Measurements from ENCODE around the gene IL32. TPM values are rescaled to one million over a fixed set of nuclear protein-coding genes. Genes with fewer than 3 reads are reported as not detected.
"Not testable (repeated sequence)": the region's sequence is repeated elsewhere in the genome, so short reads cannot be mapped to it uniquely, and the experiment has no call there.

The IL32 gene
- total RNA-seq, 4 donors from 2014 or later: 93.3 to 676 (median 590) TPM

DNA sequence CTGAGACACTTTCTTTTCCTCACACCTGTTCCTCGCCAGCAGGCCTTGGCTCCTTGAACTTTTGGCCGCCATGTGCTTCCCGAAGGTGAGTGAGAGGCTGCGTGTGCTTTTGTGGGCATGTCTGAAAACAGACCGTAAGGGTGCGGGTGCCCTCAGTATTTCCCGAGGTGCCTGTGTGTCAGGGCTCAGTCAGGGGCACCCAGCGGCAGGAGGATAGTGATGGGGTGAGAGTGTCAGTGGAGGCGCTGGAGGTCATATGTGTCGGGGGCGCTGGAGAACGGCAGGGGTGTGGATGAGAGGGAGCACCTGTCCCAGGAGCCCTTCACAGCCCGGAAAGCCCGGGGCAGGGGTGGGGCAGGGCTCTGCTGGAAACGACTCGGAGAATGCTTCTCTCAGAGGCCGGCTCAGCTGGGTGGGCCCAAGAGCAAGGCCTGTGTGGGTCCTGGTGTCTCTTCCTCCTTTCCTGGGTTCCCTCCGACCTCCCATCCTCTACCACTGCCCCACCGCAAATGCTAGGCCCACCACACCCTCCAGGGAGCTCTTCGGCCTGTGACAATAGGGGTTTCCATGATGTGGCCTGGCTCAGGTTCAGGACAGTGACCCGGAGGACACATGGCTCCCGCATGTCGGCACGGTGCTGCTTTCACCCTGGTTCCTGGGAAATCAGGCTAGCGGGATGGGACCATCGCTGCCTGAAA lies 451 bp downstream of the IL32 start:
- Histone ChIP-seq H3K27me3 (no peaks in the 10 kb centered on the region), H3K36me3 (peaks cover 0 to 18% (median 0%) of the 10 kb centered on the region in 3 donors), H3K27ac (peak overlapping the region; percentile 79 to 92 (median 85)), H3K4me1 (peaks cover 0 to 28% (median 6%) of the 10 kb centered on the region in 4 donors), H3K4me3 (peak overlapping the region; percentile 38 to 67 (median 58)), H3K9me3 (no peaks in the 10 kb centered on the region)
- peak in 1 of 3 donors; percentile 72 for DNase-seq
- TF ChIP-seq, protein P1, sequence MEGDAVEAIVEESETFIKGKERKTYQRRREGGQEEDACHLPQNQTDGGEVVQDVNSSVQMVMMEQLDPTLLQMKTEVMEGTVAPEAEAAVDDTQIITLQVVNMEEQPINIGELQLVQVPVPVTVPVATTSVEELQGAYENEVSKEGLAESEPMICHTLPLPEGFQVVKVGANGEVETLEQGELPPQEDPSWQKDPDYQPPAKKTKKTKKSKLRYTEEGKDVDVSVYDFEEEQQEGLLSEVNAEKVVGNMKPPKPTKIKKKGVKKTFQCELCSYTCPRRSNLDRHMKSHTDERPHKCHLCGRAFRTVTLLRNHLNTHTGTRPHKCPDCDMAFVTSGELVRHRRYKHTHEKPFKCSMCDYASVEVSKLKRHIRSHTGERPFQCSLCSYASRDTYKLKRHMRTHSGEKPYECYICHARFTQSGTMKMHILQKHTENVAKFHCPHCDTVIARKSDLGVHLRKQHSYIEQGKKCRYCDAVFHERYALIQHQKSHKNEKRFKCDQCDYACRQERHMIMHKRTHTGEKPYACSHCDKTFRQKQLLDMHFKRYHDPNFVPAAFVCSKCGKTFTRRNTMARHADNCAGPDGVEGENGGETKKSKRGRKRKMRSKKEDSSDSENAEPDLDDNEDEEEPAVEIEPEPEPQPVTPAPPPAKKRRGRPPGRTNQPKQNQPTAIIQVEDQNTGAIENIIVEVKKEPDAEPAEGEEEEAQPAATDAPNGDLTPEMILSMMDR (IDR thresholded peaks at IDR 0.05): no peak
- TF ChIP-seq POLR2A (IDR thresholded peaks at IDR 0.05): no peak

DNA sequence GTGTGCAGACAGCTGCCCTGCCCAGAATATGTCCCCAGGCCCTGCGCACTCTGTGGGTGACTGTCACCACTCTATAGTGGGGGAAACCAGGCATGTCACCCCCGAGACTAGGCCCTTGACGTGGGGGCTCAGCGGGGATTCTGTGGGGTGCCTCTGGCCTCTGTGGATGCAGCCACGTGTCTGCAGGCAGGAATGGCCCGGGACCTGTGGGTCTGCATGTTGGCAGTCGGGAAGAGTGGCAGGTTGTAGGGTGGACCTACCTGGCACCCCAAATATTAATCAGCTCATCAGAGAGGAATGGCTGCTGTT lies 954 bp downstream of the IL32 start:
- H3K27me3 ChIP-seq: no peaks in the 10 kb centered on the region
- no peak for DNase-seq
- H3K9me3 ChIP-seq: no peaks in the 10 kb centered on the region
- peaks cover 0 to 18% (median 0%) of the 10 kb centered on the region in 3 donors for H3K36me3 ChIP-seq
- H3K4me3 ChIP-seq: peak overlapping the region; percentile 38 to 67 (median 58)
- TF ChIP-seq, protein P1 (IDR thresholded peaks at IDR 0.05): no peak
- no peak for TF ChIP-seq POLR2A (IDR thresholded peaks at IDR 0.05)
- peak overlapping the region; percentile 79 to 92 (median 85) for H3K27ac ChIP-seq
- peaks cover 0 to 28% (median 6%) of the 10 kb centered on the region in 4 donors for H3K4me1 ChIP-seq

DNA sequence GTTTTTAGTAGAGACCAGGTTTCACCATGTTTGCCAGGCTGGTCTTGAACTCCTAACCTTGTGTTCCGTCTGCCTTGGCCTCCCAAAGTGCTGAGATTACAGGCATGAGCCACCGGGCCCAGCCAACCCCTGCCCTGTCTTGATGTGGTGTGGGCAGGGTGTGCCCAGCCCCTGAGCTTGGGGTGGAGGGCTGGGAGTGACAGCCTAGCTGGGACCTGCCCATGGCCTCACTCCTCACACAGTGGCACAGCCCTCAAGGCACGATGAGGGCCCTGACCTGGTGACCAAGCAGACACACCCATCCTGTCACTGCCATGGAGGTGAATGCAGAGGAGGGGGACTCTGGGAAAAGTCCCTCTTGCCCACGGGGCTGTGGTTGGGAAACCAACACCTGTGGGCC lies 3.0 kb downstream of the IL32 start:
- peaks cover 0 to 18% (median 0%) of the 10 kb centered on the region in 3 donors for H3K36me3 ChIP-seq
- DNase-seq: no peak
- H3K4me1 ChIP-seq: peaks cover 2 to 27% (median 6%) of the 10 kb centered on the region in 4 donors
- H3K4me3 ChIP-seq: peak overlapping the region in 1 of 4 donors; percentile 66
- H3K27me3 ChIP-seq: no peaks in the 10 kb centered on the region
- H3K9me3 ChIP-seq: no peaks in the 10 kb centered on the region
- TF ChIP-seq, protein P1 (IDR thresholded peaks at IDR 0.05): no peak
- no peak for TF ChIP-seq POLR2A (IDR thresholded peaks at IDR 0.05)
- H3K27ac ChIP-seq: peak overlapping the region in 1 of 4 donors; percentile 92

DNA sequence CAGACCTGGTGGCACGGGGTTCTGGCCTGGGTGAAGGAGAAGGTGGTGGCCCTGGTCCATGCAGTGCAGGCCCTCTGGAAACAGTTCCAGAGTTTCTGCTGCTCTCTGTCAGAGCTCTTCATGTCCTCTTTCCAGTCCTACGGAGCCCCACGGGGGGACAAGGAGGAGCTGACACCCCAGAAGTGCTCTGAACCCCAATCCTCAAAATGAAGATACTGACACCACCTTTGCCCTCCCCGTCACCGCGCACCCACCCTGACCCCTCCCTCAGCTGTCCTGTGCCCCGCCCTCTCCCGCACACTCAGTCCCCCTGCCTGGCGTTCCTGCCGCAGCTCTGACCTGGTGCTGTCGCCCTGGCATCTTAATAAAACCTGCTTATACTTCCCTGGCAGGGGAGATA lies 3.7 kb downstream of the IL32 start:
- not testable (repeated sequence) for H3K9me3 ChIP-seq, DNase-seq, H3K27me3 ChIP-seq, H3K27ac ChIP-seq, H3K4me3 ChIP-seq
- Histone ChIP-seq H3K36me3 (peaks cover 0 to 18% (median 0%) of the 10 kb centered on the region in 3 donors), H3K4me1 (peaks cover 5 to 20% (median 8%) of the 10 kb centered on the region in 4 donors)

DNA sequence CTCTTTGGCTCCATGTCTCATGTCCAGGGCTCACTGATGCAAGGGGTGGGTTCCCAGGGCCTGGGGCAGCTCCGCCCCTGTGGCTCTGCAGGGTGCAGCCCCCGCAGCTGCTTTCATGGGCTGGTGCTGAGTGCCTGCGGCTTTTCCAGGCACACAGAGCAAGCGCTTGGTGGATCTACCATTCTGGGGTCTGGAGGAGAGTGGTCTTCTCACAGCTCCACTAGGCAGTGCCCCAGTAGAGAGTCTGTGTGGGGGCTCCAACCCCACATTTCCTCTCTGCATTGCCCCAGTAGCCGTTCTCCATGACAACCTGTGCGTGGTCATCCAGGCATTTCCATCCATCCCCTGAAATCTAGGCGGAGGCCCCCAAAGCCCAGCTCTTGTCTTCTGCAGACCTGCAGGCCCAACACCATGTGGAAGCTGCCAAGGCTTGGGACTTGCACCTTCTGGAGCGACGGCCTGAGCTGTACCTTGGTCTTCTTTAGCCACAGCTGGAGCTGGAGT lies 5.2 kb downstream of the IL32 start:
- Histone ChIP-seq H3K27me3 (no peaks in the 10 kb centered on the region), H3K4me3 (no peak overlapping the region), H3K4me1 (peaks cover 0 to 20% (median 14%) of the 10 kb centered on the region in 4 donors), H3K9me3 (no peaks in the 10 kb centered on the region), H3K27ac (peak overlapping the region in 1 of 4 donors; percentile 11), H3K36me3 (peaks cover 0 to 18% (median 0%) of the 10 kb centered on the region in 3 donors)
- no peak for TF ChIP-seq POLR2A (IDR thresholded peaks at IDR 0.05)
- TF ChIP-seq, protein P1 (IDR thresholded peaks at IDR 0.05): no peak
- DNase-seq: peak in 1 of 3 donors; percentile 46

DNA sequence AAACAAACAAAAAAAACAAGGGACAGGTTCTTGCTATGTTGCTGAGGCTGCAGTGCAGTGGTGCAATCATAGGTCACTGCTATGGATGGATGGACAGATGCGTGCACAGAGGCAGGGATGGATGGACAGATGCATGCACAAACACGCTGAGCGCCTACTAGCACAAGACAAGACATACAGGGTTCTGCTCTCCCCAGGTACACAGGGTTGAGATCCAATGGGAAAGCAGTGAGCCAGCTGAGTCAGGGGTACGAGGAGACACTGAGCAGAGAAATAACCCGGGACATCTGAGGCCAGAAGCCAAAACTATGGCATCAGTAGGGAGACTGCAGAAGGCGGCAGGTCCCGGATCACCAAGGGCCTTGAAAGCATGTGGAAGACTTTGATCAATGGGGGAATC lies 6.2 kb downstream of the IL32 start:
- H3K4me3 ChIP-seq: no peak overlapping the region
- H3K4me1 ChIP-seq: peaks cover 0 to 28% (median 19%) of the 10 kb centered on the region in 4 donors
- no peaks in the 10 kb centered on the region for H3K27me3 ChIP-seq
- H3K9me3 ChIP-seq: no peaks in the 10 kb centered on the region
- H3K27ac ChIP-seq: peak overlapping the region in 1 of 4 donors; percentile 81
- H3K36me3 ChIP-seq: peaks cover 0 to 18% (median 0%) of the 10 kb centered on the region in 3 donors
- TF ChIP-seq POLR2A (IDR thresholded peaks at IDR 0.05): no peak
- TF ChIP-seq, protein P1 (IDR thresholded peaks at IDR 0.05): no peak
- DNase-seq: peak in 1 of 3 donors; percentile 45

DNA sequence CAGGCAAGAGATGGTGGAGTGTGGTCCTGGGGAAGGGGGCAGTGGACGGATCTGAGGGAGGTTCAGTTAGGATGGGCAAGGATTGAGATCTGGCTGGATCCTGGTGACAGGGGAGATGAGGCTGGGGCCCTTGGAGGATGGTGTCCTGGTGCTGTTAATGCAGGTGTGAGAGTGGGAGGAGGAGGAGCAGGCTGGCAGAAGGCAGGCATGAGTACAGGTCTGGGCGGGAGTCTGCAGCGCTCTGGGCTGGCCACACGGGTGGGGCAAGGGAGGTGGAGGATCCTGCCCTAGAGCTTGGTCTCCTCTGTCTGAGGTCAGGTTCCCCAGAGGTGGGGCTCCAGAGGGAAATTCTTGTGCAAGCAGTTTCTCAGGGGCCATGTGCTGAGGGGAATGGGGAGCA lies 6.7 kb downstream of the IL32 start:
- not testable (repeated sequence) for H3K27me3 ChIP-seq, H3K9me3 ChIP-seq, H3K4me3 ChIP-seq
- Histone ChIP-seq H3K36me3 (peaks cover 0 to 18% (median 0%) of the 10 kb centered on the region in 3 donors), H3K27ac (peak overlapping the region in 2 of 4 donors; percentile 39 to 81), H3K4me1 (peaks cover 0 to 31% (median 20%) of the 10 kb centered on the region in 4 donors)
- peak in 1 of 3 donors; percentile 49 for DNase-seq

Data from Peyer's patch (tissue), 4 donors.